Measurements from ENCODE around the gene PRPH2.
"Not testable (repeated sequence)": the region's sequence is repeated elsewhere in the genome, so short reads cannot be mapped to it uniquely, and the experiment has no call there.

Gene PRPH2

DNA sequence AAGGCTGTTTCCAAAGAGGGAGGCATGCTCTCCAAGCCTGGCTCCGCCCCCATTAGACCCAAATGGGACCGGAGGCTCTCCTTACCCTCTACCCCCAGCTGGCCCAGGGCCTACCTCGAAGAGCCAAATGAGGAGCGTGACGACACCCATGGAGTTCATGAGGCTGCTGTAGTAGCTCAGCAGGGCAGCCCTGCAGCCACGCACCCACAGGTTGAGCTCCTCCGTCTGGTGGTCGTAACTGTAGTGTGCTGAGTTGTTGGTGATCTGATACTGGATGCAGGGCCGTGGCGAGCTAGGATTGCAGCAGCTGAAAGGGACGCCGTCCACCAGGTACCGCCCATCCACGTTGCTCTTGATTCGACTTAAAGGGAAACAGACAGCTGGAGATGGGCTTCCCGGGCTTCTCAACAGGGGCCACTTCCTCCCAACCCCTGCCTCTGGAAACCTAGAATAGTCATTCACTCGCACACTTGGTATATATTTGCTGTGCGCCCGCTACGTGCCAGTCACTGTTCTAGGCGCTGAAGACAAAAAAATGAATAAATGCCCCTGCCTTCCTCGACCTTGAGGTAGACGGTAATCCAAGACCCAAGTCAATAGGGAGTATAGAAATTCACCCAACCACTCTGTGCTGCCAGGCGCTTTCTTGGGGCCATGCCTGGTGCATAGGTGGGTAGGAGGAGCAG is 18.0 kb downstream of the PRPH2 start:
- no peaks in the 10 kb centered on the region for H3K27me3 ChIP-seq (ENCODE audit: control insufficient read depth in 5 of 5, insufficient read depth in 4 of 5, low read length in 5 of 5)
- no peaks in the 10 kb centered on the region for H3K9me3 ChIP-seq (ENCODE audit: control insufficient read depth in 5 of 5, low read length in 5 of 5)
- H3K36me3 ChIP-seq (ENCODE audit: control insufficient read depth in 5 of 5, insufficient read depth in 5 of 5, low read length in 5 of 5) = no peaks in the 10 kb centered on the region
- peaks cover 0 to 17% (median 12%) of the 10 kb centered on the region in 5 donors for H3K4me1 ChIP-seq (ENCODE audit: control insufficient read depth in 5 of 5, insufficient read depth in 5 of 5, low read length in 5 of 5)
- no peak overlapping the region for H3K27ac ChIP-seq (ENCODE audit: low read depth, low read length)
- peak overlapping the region in 1 of 5 donors; percentile 42 for H3K9ac ChIP-seq (ENCODE audit: low read length in 5 of 5)
- peak overlapping the region; percentile 48 to 86 (median 82) for H3K4me3 ChIP-seq (ENCODE audit: low read depth in 1 of 5, low read length in 5 of 5)

GRCh38 chr6:42702786-42703185 is 19.6 kb downstream of the PRPH2 start:
- H3K36me3 ChIP-seq (ENCODE audit: control insufficient read depth in 5 of 5, insufficient read depth in 5 of 5, low read length in 5 of 5); H3K27me3 ChIP-seq (ENCODE audit: control insufficient read depth in 5 of 5, insufficient read depth in 4 of 5, low read length in 5 of 5); H3K27ac ChIP-seq (ENCODE audit: low read depth, low read length); H3K9ac ChIP-seq (ENCODE audit: low read length in 5 of 5); H3K9me3 ChIP-seq (ENCODE audit: control insufficient read depth in 5 of 5, low read length in 5 of 5); H3K4me3 ChIP-seq (ENCODE audit: low read depth in 1 of 5, low read length in 5 of 5): not testable (repeated sequence)
- peaks cover 0 to 17% (median 12%) of the 10 kb centered on the region in 5 donors for H3K4me1 ChIP-seq (ENCODE audit: control insufficient read depth in 5 of 5, insufficient read depth in 5 of 5, low read length in 5 of 5)

- H3K9me3 ChIP-seq (ENCODE audit: control insufficient read depth in 5 of 5, low read length in 5 of 5) = no peaks in the 10 kb centered on the region
- no peak overlapping the region for H3K27ac ChIP-seq (ENCODE audit: low read depth, low read length)
Observed at GRCh38 chr6:42702200-42702599, 20.2 kb downstream of the PRPH2 start.

GRCh38 chr6:42698217-42698616 is 24.2 kb downstream of the PRPH2 start:
- H3K27ac ChIP-seq (ENCODE audit: low read depth, low read length) = no peak overlapping the region

More at GRCh38 chr6:42702200-42702599, 20.2 kb downstream of the PRPH2 start:
- Histone ChIP-seq H3K4me3 (ENCODE audit: low read depth in 1 of 5, low read length in 5 of 5) (no peak overlapping the region), H3K4me1 (ENCODE audit: control insufficient read depth in 5 of 5, insufficient read depth in 5 of 5, low read length in 5 of 5) (peaks cover 0 to 17% (median 12%) of the 10 kb centered on the region in 5 donors), H3K9ac (ENCODE audit: low read length in 5 of 5) (no peak overlapping the region), H3K27me3 (ENCODE audit: control insufficient read depth in 5 of 5, insufficient read depth in 4 of 5, low read length in 5 of 5) (no peaks in the 10 kb centered on the region), H3K36me3 (ENCODE audit: control insufficient read depth in 5 of 5, insufficient read depth in 5 of 5, low read length in 5 of 5) (no peaks in the 10 kb centered on the region)

GRCh38 chr6:42697268-42697655 is 25.1 kb downstream of the PRPH2 start:
- no peaks in the 10 kb centered on the region for H3K27me3 ChIP-seq (ENCODE audit: control insufficient read depth in 5 of 5, insufficient read depth in 4 of 5, low read length in 5 of 5)
- no peaks in the 10 kb centered on the region for H3K9me3 ChIP-seq (ENCODE audit: control insufficient read depth in 5 of 5, low read length in 5 of 5)
- H3K4me1 ChIP-seq (ENCODE audit: control insufficient read depth in 5 of 5, insufficient read depth in 5 of 5, low read length in 5 of 5) = peaks cover 0 to 20% (median 12%) of the 10 kb centered on the region in 5 donors
- no peak overlapping the region for H3K9ac ChIP-seq (ENCODE audit: low read length in 5 of 5)
- peak overlapping the region; percentile 43 for H3K27ac ChIP-seq (ENCODE audit: low read depth, low read length)
- peaks cover 12 to 20% (median 17%) of the 10 kb centered on the region in 5 donors for H3K36me3 ChIP-seq (ENCODE audit: control insufficient read depth in 5 of 5, insufficient read depth in 5 of 5, low read length in 5 of 5)
- no peak overlapping the region for H3K4me3 ChIP-seq (ENCODE audit: low read depth in 1 of 5, low read length in 5 of 5)

More at GRCh38 chr6:42698217-42698616, 24.2 kb downstream of the PRPH2 start:
- H3K9ac ChIP-seq (ENCODE audit: low read length in 5 of 5) = no peak overlapping the region
- peaks cover 0 to 14% (median 12%) of the 10 kb centered on the region in 5 donors for H3K4me1 ChIP-seq (ENCODE audit: control insufficient read depth in 5 of 5, insufficient read depth in 5 of 5, low read length in 5 of 5)
- H3K36me3 ChIP-seq (ENCODE audit: control insufficient read depth in 5 of 5, insufficient read depth in 5 of 5, low read length in 5 of 5) = peaks cover 3 to 11% (median 7%) of the 10 kb centered on the region in 5 donors
- no peaks in the 10 kb centered on the region for H3K9me3 ChIP-seq (ENCODE audit: control insufficient read depth in 5 of 5, low read length in 5 of 5)
- H3K4me3 ChIP-seq (ENCODE audit: low read depth in 1 of 5, low read length in 5 of 5) = no peak overlapping the region
- no peaks in the 10 kb centered on the region for H3K27me3 ChIP-seq (ENCODE audit: control insufficient read depth in 5 of 5, insufficient read depth in 4 of 5, low read length in 5 of 5)

DNA sequence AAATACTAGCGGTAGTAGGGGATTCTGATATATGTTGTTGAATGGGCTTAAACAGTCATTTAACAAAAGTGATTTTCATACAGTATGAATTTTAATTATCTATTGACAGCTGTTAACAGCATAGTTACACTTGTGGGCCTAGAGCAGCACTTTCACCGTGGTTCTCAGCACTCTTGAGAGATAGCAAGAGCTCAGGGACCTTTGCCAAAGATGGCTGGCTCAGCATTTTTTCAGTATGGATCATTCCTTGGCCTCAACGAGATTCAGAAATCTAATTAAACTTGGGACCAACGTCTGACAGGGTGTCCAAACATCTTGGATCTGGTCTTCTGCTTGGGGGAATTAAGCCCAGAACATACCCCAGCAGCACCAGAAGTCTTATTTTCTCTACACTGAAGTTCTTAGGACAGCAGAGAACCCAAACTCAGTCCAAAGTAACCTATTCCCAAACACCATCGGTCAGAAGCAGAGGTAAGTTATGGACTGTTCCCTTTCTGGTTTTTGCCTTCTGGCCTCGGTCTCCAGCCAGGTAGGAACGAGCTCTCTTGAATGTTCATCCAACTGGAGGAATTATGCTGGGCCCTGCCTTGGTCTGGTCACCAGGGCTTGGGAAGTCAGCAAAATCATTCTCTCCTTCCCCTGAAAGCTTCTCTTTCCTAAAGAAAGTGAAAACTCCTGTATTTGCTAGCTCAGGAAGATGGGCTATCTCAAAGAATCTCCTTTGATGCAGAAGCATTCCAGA is 25.7 kb downstream of the PRPH2 start:
- H3K36me3 ChIP-seq (ENCODE audit: control insufficient read depth in 5 of 5, insufficient read depth in 5 of 5, low read length in 5 of 5) = peaks cover 12 to 25% (median 20%) of the 10 kb centered on the region in 5 donors
- no peaks in the 10 kb centered on the region for H3K9me3 ChIP-seq (ENCODE audit: control insufficient read depth in 5 of 5, low read length in 5 of 5)
- peak overlapping the region in 1 of 5 donors; percentile 8 for H3K9ac ChIP-seq (ENCODE audit: low read length in 5 of 5)
- peak overlapping the region; percentile 43 for H3K27ac ChIP-seq (ENCODE audit: low read depth, low read length)
- peaks cover 0 to 23% (median 13%) of the 10 kb centered on the region in 5 donors for H3K4me1 ChIP-seq (ENCODE audit: control insufficient read depth in 5 of 5, insufficient read depth in 5 of 5, low read length in 5 of 5)
- no peak overlapping the region for H3K4me3 ChIP-seq (ENCODE audit: low read depth in 1 of 5, low read length in 5 of 5)
- no peaks in the 10 kb centered on the region for H3K27me3 ChIP-seq (ENCODE audit: control insufficient read depth in 5 of 5, insufficient read depth in 4 of 5, low read length in 5 of 5)

GRCh38 chr6:42694586-42694985 is 27.8 kb downstream of the PRPH2 start:
- Histone ChIP-seq H3K27me3 (ENCODE audit: control insufficient read depth in 5 of 5, insufficient read depth in 4 of 5, low read length in 5 of 5) (no peaks in the 10 kb centered on the region), H3K4me1 (ENCODE audit: control insufficient read depth in 5 of 5, insufficient read depth in 5 of 5, low read length in 5 of 5) (peaks cover 0 to 36% (median 28%) of the 10 kb centered on the region in 5 donors), H3K9me3 (ENCODE audit: control insufficient read depth in 5 of 5, low read length in 5 of 5) (no peaks in the 10 kb centered on the region), H3K4me3 (ENCODE audit: low read depth in 1 of 5, low read length in 5 of 5) (no peak overlapping the region), H3K9ac (ENCODE audit: low read length in 5 of 5) (no peak overlapping the region), H3K36me3 (ENCODE audit: control insufficient read depth in 5 of 5, insufficient read depth in 5 of 5, low read length in 5 of 5) (peaks cover 15 to 41% (median 39%) of the 10 kb centered on the region in 5 donors), H3K27ac (ENCODE audit: low read depth, low read length) (no peak overlapping the region)

DNA sequence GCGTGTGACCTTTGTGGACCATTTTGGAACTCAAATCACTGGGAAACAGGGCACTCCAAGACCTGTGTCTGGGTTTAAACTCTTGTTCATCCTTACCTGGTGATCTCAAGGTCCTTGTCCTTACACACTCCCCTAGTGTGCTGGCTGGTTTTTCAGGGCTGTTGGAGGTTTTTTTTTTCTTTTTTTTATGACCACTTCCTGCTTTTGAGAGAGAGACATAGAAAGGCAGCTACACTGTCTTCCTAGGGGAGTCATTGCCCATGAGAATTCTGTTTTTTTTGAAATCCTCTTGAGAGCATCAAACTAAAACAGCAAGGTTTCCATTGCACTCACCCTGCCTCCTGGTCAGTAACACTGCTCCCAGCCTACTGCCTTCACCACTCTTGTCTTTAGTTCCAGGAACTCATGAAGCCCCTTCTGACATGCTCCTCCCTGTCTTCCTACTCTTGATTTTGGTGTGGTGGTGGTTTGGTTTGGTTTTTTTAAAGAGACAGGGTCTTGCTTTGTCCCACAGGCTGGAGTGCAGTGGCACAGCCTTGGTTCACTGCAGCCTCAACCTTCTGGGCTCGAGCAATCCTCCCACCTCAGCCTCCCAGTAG is 28.6 kb downstream of the PRPH2 start:
- Histone ChIP-seq H3K27ac (ENCODE audit: low read depth, low read length) (no peak overlapping the region), H3K27me3 (ENCODE audit: control insufficient read depth in 5 of 5, insufficient read depth in 4 of 5, low read length in 5 of 5) (no peaks in the 10 kb centered on the region), H3K4me1 (ENCODE audit: control insufficient read depth in 5 of 5, insufficient read depth in 5 of 5, low read length in 5 of 5) (peaks cover 0 to 36% (median 28%) of the 10 kb centered on the region in 5 donors), H3K36me3 (ENCODE audit: control insufficient read depth in 5 of 5, insufficient read depth in 5 of 5, low read length in 5 of 5) (peaks cover 19 to 49% (median 47%) of the 10 kb centered on the region in 5 donors), H3K9me3 (ENCODE audit: control insufficient read depth in 5 of 5, low read length in 5 of 5) (no peaks in the 10 kb centered on the region), H3K4me3 (ENCODE audit: low read depth in 1 of 5, low read length in 5 of 5) (no peak overlapping the region), H3K9ac (ENCODE audit: low read length in 5 of 5) (no peak overlapping the region)

- Histone ChIP-seq H3K27me3 (ENCODE audit: control insufficient read depth in 5 of 5, insufficient read depth in 4 of 5, low read length in 5 of 5) (no peaks in the 10 kb centered on the region), H3K9me3 (ENCODE audit: control insufficient read depth in 5 of 5, low read length in 5 of 5) (no peaks in the 10 kb centered on the region), H3K4me3 (ENCODE audit: low read depth in 1 of 5, low read length in 5 of 5) (no peak overlapping the region), H3K36me3 (ENCODE audit: control insufficient read depth in 5 of 5, insufficient read depth in 5 of 5, low read length in 5 of 5) (peaks cover 25 to 60% (median 57%) of the 10 kb centered on the region in 5 donors), H3K9ac (ENCODE audit: low read length in 5 of 5) (peak overlapping the region in 1 of 5 donors; percentile 42), H3K4me1 (ENCODE audit: control insufficient read depth in 5 of 5, insufficient read depth in 5 of 5, low read length in 5 of 5) (peaks cover 0 to 36% (median 28%) of the 10 kb centered on the region in 5 donors), H3K27ac (ENCODE audit: low read depth, low read length) (peak overlapping the region; percentile 54)
Observed at GRCh38 chr6:42692137-42692911, 30.1 kb downstream of the PRPH2 start.
